Ishikawa (cell line): Measurements from ENCODE around the gene LNPEP.

Experiments
- CEBPB ChIP-seq: IDR thresholded peaks from 2 replicates; pipeline ENCODE4 v1.6.1; 2012
- CREB1 ChIP-seq: IDR thresholded peaks from 2 replicates; pipeline ENCODE4 v1.6.1; 2012; ENCODE audit warnings: low read depth
- EGR1 ChIP-seq: IDR thresholded peaks from 2 replicates; pipeline ENCODE4 v1.6.1; 2012
- EP300 ChIP-seq: IDR thresholded peaks from 2 replicates; pipeline ENCODE4 v1.6.1; 2012; ENCODE audit warnings: borderline replicate concordance
- FOXM1 ChIP-seq: IDR thresholded peaks from 2 replicates; pipeline ENCODE4 v1.6.1; 2012; ENCODE audit warnings: low read depth, borderline replicate concordance
- RAD21 ChIP-seq: IDR thresholded peaks from 2 replicates; pipeline ENCODE4 v1.6.1; 2012; ENCODE audit warnings: low read depth
- TAF1 ChIP-seq: IDR thresholded peaks from 2 replicates; pipeline ENCODE4 v1.6.1; 2012; ENCODE audit warnings: low read depth, mild to moderate bottlenecking
- TCF12 ChIP-seq: IDR thresholded peaks from 2 replicates; pipeline ENCODE4 v1.6.1; 2012; ENCODE audit warnings: low read depth
- TEAD4 ChIP-seq: IDR thresholded peaks from 2 replicates; pipeline ENCODE4 v1.6.1; 2012
- YY1 ChIP-seq: IDR thresholded peaks from 2 replicates; pipeline ENCODE4 v1.6.1; 2012; ENCODE audit warnings: low read depth
- TF ChIP-seq, protein P1 (sequence below): IDR thresholded peaks from 2 replicates; pipeline ENCODE4 v1.6.1; 2012
- TF ChIP-seq, protein P2 (sequence below): IDR thresholded peaks from 2 replicates; pipeline ENCODE4 v1.6.1; 2012; ENCODE audit warnings: low read depth, mild to moderate bottlenecking
- TF ChIP-seq, protein P3 (sequence below): IDR thresholded peaks from 2 replicates; pipeline ENCODE4 v1.6.1; 2012

DNA sequence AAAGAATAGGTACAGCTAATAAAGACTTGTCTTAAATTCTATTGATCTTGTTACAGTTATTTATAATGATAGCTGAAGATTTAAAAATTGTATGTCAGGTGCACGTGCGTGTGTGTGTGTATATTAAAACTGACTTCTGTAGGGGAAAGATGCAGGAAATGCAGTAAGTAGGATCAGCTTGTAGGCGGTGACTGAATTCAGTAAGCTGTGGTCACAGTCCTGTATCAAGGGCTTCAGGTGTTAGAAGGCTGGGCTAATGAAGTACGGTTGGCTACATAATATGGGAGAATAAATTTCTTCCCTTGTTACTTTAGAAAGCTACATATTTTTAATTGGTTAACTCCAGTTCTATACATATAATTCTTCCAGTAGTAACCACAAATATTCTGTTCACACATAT, 54.2 kb downstream of the LNPEP start:
- TF ChIP-seq CEBPB (no peak), RAD21 (no peak), YY1 (no peak), TAF1 (no peak), EP300 (no peak), TEAD4 (no peak), TCF12 (no peak), EGR1 (no peak), FOXM1 (no peak), CREB1 (no peak)
- TF ChIP-seq, protein P1, sequence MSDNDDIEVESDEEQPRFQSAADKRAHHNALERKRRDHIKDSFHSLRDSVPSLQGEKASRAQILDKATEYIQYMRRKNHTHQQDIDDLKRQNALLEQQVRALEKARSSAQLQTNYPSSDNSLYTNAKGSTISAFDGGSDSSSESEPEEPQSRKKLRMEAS = no peak
- TF ChIP-seq, protein P2, sequence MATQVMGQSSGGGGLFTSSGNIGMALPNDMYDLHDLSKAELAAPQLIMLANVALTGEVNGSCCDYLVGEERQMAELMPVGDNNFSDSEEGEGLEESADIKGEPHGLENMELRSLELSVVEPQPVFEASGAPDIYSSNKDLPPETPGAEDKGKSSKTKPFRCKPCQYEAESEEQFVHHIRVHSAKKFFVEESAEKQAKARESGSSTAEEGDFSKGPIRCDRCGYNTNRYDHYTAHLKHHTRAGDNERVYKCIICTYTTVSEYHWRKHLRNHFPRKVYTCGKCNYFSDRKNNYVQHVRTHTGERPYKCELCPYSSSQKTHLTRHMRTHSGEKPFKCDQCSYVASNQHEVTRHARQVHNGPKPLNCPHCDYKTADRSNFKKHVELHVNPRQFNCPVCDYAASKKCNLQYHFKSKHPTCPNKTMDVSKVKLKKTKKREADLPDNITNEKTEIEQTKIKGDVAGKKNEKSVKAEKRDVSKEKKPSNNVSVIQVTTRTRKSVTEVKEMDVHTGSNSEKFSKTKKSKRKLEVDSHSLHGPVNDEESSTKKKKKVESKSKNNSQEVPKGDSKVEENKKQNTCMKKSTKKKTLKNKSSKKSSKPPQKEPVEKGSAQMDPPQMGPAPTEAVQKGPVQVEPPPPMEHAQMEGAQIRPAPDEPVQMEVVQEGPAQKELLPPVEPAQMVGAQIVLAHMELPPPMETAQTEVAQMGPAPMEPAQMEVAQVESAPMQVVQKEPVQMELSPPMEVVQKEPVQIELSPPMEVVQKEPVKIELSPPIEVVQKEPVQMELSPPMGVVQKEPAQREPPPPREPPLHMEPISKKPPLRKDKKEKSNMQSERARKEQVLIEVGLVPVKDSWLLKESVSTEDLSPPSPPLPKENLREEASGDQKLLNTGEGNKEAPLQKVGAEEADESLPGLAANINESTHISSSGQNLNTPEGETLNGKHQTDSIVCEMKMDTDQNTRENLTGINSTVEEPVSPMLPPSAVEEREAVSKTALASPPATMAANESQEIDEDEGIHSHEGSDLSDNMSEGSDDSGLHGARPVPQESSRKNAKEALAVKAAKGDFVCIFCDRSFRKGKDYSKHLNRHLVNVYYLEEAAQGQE = no peak
- TF ChIP-seq, protein P3, sequence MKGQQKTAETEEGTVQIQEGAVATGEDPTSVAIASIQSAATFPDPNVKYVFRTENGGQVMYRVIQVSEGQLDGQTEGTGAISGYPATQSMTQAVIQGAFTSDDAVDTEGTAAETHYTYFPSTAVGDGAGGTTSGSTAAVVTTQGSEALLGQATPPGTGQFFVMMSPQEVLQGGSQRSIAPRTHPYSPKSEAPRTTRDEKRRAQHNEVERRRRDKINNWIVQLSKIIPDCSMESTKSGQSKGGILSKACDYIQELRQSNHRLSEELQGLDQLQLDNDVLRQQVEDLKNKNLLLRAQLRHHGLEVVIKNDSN = no peak
